Type B pancreatic cell (in vitro differentiated cells): Measurements from ENCODE around the gene SYNGR3. TPM values are rescaled to one million over a fixed set of nuclear protein-coding genes. Genes with fewer than 3 reads are reported as not detected.
"Not testable (repeated sequence)": the region's sequence is repeated elsewhere in the genome, so short reads cannot be mapped to it uniquely, and the experiment has no call there.

Experiments used
- DNase-seq: peaks from one replicate; pipeline ENCODE4 v3.0.0; 2021; ENCODE audit warnings: mixed read lengths; ENCODE audit not compliant: unreplicated experiment; ENCODE audit errors: extremely low spot score
- H3K27ac Mint-ChIP-seq: 2 replicates; pipeline ENCODE4 v1.8.0; 2021; ENCODE audit warnings: mild to moderate bottlenecking, mixed read lengths
- H3K27me3 Mint-ChIP-seq: 2 replicates; pipeline ENCODE4 v1.8.0; 2021; ENCODE audit warnings: mixed read lengths
- H3K36me3 Mint-ChIP-seq: 2 replicates; pipeline ENCODE4 v1.8.0; 2021; ENCODE audit warnings: mixed read lengths
- H3K4me1 Mint-ChIP-seq: one replicate; pipeline ENCODE4 v1.8.0; 2021; ENCODE audit warnings: mixed read lengths; ENCODE audit not compliant: unreplicated experiment
- H3K4me3 Mint-ChIP-seq: 2 replicates; pipeline ENCODE4 v1.8.0; 2021; ENCODE audit warnings: mild to moderate bottlenecking, mixed read lengths
- H3K9me3 Mint-ChIP-seq: 2 replicates; pipeline ENCODE4 v1.8.0; 2021; ENCODE audit warnings: mixed read lengths
- CTCF ChIP-seq: fragments of 200-600 bp; sonication (generic); conservative IDR thresholded peaks from 2 replicates; pipeline ENCODE4 v1.5.0; 2021; ENCODE audit warnings: antibody characterized with exemption, mild to moderate bottlenecking
- total RNA-seq: library from RNA; stranded (reverse); gene quantifications from 2 replicates; pipeline ENCODE4 v1.2.1, GENCODE V29; 2021; ENCODE audit warnings: low replicate concordance

SYNGR3 gene
- total RNA-seq, 1 donor from 2014 or later: 2.4 TPM

DNA sequence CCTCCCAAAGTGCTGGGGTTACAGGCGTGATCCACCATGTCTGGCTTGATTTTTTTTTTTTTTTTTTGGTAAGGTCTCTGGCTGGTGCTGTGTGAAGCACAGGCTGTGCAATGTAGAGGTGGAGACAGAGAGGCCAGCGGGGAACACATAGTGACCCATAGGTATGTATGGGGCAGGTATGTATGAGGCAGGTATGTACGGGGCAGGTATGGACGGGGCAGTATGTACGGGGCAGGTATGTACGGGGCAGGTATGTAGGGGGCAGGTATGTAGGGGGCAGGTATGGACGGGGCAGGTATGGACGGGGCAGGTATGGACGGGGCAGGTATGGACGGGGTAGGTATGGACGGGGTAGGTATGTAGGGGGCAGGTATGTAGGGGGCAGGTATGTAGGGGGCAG, 40.3 kb upstream of the SYNGR3 start:
- no peaks in the 10 kb centered on the region for H3K36me3 Mint-ChIP-seq

DNA sequence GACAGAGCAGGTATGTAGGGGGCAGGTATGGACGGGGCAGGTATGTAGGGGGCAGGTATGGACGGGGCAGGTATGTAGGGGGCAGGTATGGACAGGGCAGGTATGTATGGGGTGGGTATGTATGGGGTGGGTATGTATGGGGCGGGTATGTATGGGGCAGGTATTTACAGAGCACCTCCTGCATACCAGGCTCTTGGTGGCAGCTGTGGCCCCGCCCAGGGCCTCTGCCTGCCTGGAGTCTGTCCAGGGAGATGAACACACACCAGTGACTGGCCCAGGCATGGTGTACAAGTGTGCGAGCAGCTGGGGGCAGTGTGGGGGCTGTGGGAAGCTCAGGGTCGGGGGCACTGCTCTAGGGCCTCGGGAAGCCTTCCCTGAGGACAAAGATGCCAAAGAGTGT, 39.7 kb upstream of the SYNGR3 start:
- Mint-ChIP-seq H3K4me1 (no peaks in the 10 kb centered on the region), H3K9me3 (no peaks in the 10 kb centered on the region), H3K36me3 (no peaks in the 10 kb centered on the region), H3K4me3 (no peak overlapping the region), H3K27ac (no peak overlapping the region), H3K27me3 (no peaks in the 10 kb centered on the region)
- no peak for DNase-seq
- TF ChIP-seq CTCF: no peak

More for the DNA sequence above, 40.3 kb upstream of the SYNGR3 start:
- TF ChIP-seq CTCF: no peak
- no peak for DNase-seq
- no peak overlapping the region for H3K27ac Mint-ChIP-seq
- no peak overlapping the region for H3K4me3 Mint-ChIP-seq
- no peaks in the 10 kb centered on the region for H3K4me1 Mint-ChIP-seq
- no peaks in the 10 kb centered on the region for H3K9me3 Mint-ChIP-seq
- no peaks in the 10 kb centered on the region for H3K27me3 Mint-ChIP-seq

- Mint-ChIP-seq H3K4me3 (no peak overlapping the region), H3K27ac (no peak overlapping the region), H3K4me1 (no peaks in the 10 kb centered on the region), H3K9me3 (no peaks in the 10 kb centered on the region), H3K27me3 (no peaks in the 10 kb centered on the region), H3K36me3 (no peaks in the 10 kb centered on the region)
- TF ChIP-seq CTCF: no peak
- DNase-seq: no peak
Observed at GRCh38 chr16:1950559-1950958, 39.2 kb upstream of the SYNGR3 start.

GRCh38 chr16:1953734-1954133, 36.0 kb upstream of the SYNGR3 start:
- no peaks in the 10 kb centered on the region for H3K4me1 Mint-ChIP-seq

GRCh38 chr16:1957434-1958142, 32.2 kb upstream of the SYNGR3 start:
- H3K27ac Mint-ChIP-seq, H3K27me3 Mint-ChIP-seq, DNase-seq, H3K4me3 Mint-ChIP-seq, H3K36me3 Mint-ChIP-seq, H3K9me3 Mint-ChIP-seq: not testable (repeated sequence)
- peaks cover 12% of the 10 kb centered on the region for H3K4me1 Mint-ChIP-seq

More at GRCh38 chr16:1953734-1954133, 36.0 kb upstream of the SYNGR3 start:
- no peaks in the 10 kb centered on the region for H3K27me3 Mint-ChIP-seq
- H3K9me3 Mint-ChIP-seq: no peaks in the 10 kb centered on the region
- H3K4me3 Mint-ChIP-seq: no peak overlapping the region
- DNase-seq: no peak
- H3K27ac Mint-ChIP-seq: no peak overlapping the region
- H3K36me3 Mint-ChIP-seq: no peaks in the 10 kb centered on the region
- TF ChIP-seq CTCF: no peak

GRCh38 chr16:1958143-1958491, 31.7 kb upstream of the SYNGR3 start:
- not testable (repeated sequence) for H3K36me3 Mint-ChIP-seq, H3K4me3 Mint-ChIP-seq, DNase-seq, H3K27ac Mint-ChIP-seq, H3K27me3 Mint-ChIP-seq, H3K9me3 Mint-ChIP-seq
- peaks cover 12% of the 10 kb centered on the region for H3K4me1 Mint-ChIP-seq
